Natural killer cell (primary cell): Measurements from ENCODE around the gene INSC. TPM values are rescaled to one million over a fixed set of nuclear protein-coding genes. Genes with fewer than 3 reads are reported as not detected.

Source experiments
- ATAC-seq, 3 donors: fragments of 150-1000 bp in 2 of 3; fragments of 200-7000 bp in 1 of 3; cut with Tn5 transposase; 1 replicate in 1 of 3; 2 replicates in 2 of 3; pipeline ENCODE4 v1.10.0; 2021; ENCODE audit warnings: mild to moderate bottlenecking in 2 of 3, moderate library complexity in 2 of 3
- DNase-seq, 2 donors: peaks; one replicate each; pipeline versions ENCODE4 v3.0.0 to v3.0.0-alpha.2; 2013 to 2021; ENCODE audit warnings: mixed read lengths in 1 of 2
- H3K27ac ChIP-seq: one replicate; pipeline ENCODE4 v1.5.1; 2013; ENCODE audit warnings: mild to moderate bottlenecking, low read length
- H3K27me3 ChIP-seq: one replicate; pipeline ENCODE4 v1.6.1; 2013; ENCODE audit warnings: low read length; ENCODE audit not compliant: control insufficient read depth, insufficient read depth
- H3K36me3 ChIP-seq: one replicate; pipeline ENCODE4 v1.6.1; 2013; ENCODE audit warnings: low read length; ENCODE audit not compliant: control insufficient read depth, insufficient read depth
- H3K4me1 ChIP-seq: one replicate; pipeline ENCODE4 v1.6.1; 2013; ENCODE audit warnings: low read length; ENCODE audit not compliant: control insufficient read depth, insufficient read depth
- H3K4me3 ChIP-seq: one replicate; pipeline ENCODE4 v1.5.1; 2013; ENCODE audit warnings: low read length
- H3K9me3 ChIP-seq: one replicate; pipeline ENCODE4 v1.6.1; 2013; ENCODE audit warnings: low read length; ENCODE audit not compliant: control insufficient read depth, insufficient read depth
- H3K27ac Mint-ChIP-seq, 2 donors: one replicate each; pipeline ENCODE4 v1.8.0; 2022; ENCODE audit warnings: mild to moderate bottlenecking in 2 of 2, mixed read lengths in 2 of 2, moderate library complexity in 1 of 2
- H3K27me3 Mint-ChIP-seq, 2 donors: one replicate each; pipeline ENCODE4 v1.8.0; 2022; ENCODE audit warnings: low read depth in 2 of 2, mixed read lengths in 2 of 2
- H3K36me3 Mint-ChIP-seq: one replicate; pipeline ENCODE4 v1.8.0; 2022; ENCODE audit warnings: mixed read lengths
- H3K4me1 Mint-ChIP-seq, 2 donors: one replicate each; pipeline ENCODE4 v1.8.0; 2022; ENCODE audit warnings: mixed read lengths in 2 of 2
- H3K4me3 Mint-ChIP-seq: one replicate; pipeline ENCODE4 v1.8.0; 2022; ENCODE audit warnings: mild to moderate bottlenecking, moderate library complexity, mixed read lengths
- H3K9me3 Mint-ChIP-seq, 2 donors: one replicate each; pipeline ENCODE4 v1.8.0; 2022; ENCODE audit warnings: mixed read lengths in 2 of 2
- WGBS: methylation state at CpG from one replicate; pipeline ENCODE4 v1.1.7; 2013; ENCODE audit warnings: missing lambda C conversion rate; ENCODE audit not compliant: insufficient coverage; 5-methylcytosine and 5-hydroxymethylcytosine counted together
- intact Hi-C: fragments of 100-400 bp; cut with micrococcal nuclease; formaldehyde crosslinking; loops from one replicate; pipeline ENCODE4 v1.14.2; 2022
- total RNA-seq, 4 donors: library from RNA; stranded (reverse); fragments of 120-200 nt in 1 of 4; gene quantifications; one replicate each; pipeline versions ENCODE4 v1.2.3 to v1.2.4, GENCODE V29; 2013 to 2022
- TF ChIP-seq, protein P1 (sequence below): fragments of 200-600 bp; IDR thresholded peaks from one replicate; pipeline ENCODE4 v1.8.0; 2022; ENCODE audit warnings: antibody characterized with exemption

The INSC gene
- total RNA-seq, 3 donors from 2014 or later (not counting 1 experiment from before 2014, with no cell fraction given): 0.16 to 0.27 TPM; not detected in 1

DNA sequence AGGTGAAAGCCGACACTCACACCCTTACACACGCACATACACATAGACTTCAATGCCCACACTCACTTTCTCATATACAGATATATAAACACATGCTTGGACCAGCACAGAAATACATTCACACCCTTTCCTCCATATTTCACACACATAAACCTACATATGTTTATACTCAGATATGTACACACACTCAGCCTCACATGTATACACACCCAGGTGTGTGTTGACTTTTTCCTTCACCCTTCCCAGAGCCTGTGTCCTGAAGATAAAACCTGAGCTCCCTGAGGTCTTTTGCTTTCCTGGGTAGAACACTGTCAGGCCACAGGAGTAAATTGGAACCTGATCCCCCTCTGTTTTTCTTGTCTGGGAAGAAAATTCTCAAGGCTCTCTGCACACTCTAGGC, 62.8 kb downstream of the INSC start:
- Histone ChIP-seq H3K27me3 (no peaks in the 10 kb centered on the region), H3K4me3 (no peak overlapping the region), H3K27ac (no peak overlapping the region), H3K9me3 (no peaks in the 10 kb centered on the region), H3K4me1 (no peaks in the 10 kb centered on the region), H3K36me3 (no peaks in the 10 kb centered on the region)
- WGBS: 89% methylated on average over 2 of the region's 2 CpGs
- no peaks in the 10 kb centered on the region for H3K4me1 Mint-ChIP-seq
- no peak overlapping the region for H3K27ac Mint-ChIP-seq
- H3K9me3 Mint-ChIP-seq: no peaks in the 10 kb centered on the region
- intact Hi-C loops: no loop called here
- DNase-seq (no peak), ATAC-seq (no peak)
- TF ChIP-seq, protein P1, sequence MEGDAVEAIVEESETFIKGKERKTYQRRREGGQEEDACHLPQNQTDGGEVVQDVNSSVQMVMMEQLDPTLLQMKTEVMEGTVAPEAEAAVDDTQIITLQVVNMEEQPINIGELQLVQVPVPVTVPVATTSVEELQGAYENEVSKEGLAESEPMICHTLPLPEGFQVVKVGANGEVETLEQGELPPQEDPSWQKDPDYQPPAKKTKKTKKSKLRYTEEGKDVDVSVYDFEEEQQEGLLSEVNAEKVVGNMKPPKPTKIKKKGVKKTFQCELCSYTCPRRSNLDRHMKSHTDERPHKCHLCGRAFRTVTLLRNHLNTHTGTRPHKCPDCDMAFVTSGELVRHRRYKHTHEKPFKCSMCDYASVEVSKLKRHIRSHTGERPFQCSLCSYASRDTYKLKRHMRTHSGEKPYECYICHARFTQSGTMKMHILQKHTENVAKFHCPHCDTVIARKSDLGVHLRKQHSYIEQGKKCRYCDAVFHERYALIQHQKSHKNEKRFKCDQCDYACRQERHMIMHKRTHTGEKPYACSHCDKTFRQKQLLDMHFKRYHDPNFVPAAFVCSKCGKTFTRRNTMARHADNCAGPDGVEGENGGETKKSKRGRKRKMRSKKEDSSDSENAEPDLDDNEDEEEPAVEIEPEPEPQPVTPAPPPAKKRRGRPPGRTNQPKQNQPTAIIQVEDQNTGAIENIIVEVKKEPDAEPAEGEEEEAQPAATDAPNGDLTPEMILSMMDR: no peak
- no peaks in the 10 kb centered on the region for H3K36me3 Mint-ChIP-seq
- H3K27me3 Mint-ChIP-seq: peaks cover 10 to 14% of the 10 kb centered on the region in 2 donors
- no peak overlapping the region for H3K4me3 Mint-ChIP-seq

DNA sequence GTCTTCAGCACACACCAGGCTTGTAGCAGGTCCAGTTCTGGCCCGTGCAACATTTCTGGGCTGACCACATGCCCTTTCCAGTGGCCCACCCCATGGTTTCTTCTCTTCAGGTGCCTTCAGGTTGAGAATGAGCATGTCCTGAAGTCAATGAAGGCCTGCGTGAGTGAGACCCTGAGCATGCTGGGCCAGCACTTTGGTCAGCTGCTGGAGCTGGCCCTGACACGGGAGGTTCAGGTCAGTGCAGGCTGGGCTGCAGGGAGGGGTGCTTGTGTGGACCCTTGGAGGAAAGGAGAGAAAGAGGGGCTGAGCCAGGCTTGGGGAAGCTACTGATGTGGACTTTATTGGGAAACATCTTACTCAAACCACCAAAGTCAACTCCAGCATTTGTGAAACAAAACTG, 63.5 kb downstream of the INSC start:
- intact Hi-C loops: no loop called here
- Histone ChIP-seq H3K27me3 (no peaks in the 10 kb centered on the region), H3K27ac (no peak overlapping the region), H3K4me1 (no peaks in the 10 kb centered on the region), H3K4me3 (no peak overlapping the region), H3K9me3 (no peaks in the 10 kb centered on the region), H3K36me3 (no peaks in the 10 kb centered on the region)
- Mint-ChIP-seq H3K4me3 (no peak overlapping the region), H3K27me3 (peaks cover 8% of the 10 kb centered on the region in 2 donors), H3K4me1 (no peaks in the 10 kb centered on the region), H3K36me3 (no peaks in the 10 kb centered on the region), H3K27ac (no peak overlapping the region), H3K9me3 (no peaks in the 10 kb centered on the region)
- WGBS: 82% methylated on average over 3 of the region's 3 CpGs
- TF ChIP-seq, protein P1: no peak
- DNase-seq (no peak), ATAC-seq (no peak)

DNA sequence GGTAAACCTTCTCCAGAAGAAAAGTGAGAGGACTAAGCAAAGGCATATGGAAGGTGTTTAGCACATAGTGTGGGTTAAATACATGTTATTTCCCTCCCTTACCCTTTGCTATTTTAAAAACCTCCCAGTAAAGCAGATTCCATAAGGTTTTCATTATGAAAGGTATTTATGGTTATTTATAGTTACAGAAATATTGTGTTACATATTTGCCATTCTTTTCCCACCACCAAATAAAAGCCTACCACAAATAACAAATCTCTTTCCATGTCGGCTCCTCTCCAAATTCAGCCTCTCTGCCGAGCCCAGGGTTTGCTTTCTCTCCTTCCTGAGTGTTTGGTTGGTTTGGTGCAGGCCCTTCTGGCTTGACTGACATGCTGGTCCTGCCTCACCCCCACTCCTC, 64.4 kb downstream of the INSC start:
- intact Hi-C loops: no loop called here
- ATAC-seq (no peak), DNase-seq (no peak)
- Histone ChIP-seq H3K9me3 (no peaks in the 10 kb centered on the region), H3K27ac (no peak overlapping the region), H3K36me3 (no peaks in the 10 kb centered on the region), H3K4me1 (no peaks in the 10 kb centered on the region), H3K4me3 (no peak overlapping the region), H3K27me3 (no peaks in the 10 kb centered on the region)
- Mint-ChIP-seq H3K9me3 (no peaks in the 10 kb centered on the region), H3K27ac (no peak overlapping the region), H3K27me3 (peaks cover 4 to 5% of the 10 kb centered on the region in 2 donors), H3K4me3 (no peak overlapping the region), H3K4me1 (no peaks in the 10 kb centered on the region), H3K36me3 (no peaks in the 10 kb centered on the region)
- TF ChIP-seq, protein P1: no peak
- 60% methylated on average over 1 of the region's 2 CpGs for WGBS

DNA sequence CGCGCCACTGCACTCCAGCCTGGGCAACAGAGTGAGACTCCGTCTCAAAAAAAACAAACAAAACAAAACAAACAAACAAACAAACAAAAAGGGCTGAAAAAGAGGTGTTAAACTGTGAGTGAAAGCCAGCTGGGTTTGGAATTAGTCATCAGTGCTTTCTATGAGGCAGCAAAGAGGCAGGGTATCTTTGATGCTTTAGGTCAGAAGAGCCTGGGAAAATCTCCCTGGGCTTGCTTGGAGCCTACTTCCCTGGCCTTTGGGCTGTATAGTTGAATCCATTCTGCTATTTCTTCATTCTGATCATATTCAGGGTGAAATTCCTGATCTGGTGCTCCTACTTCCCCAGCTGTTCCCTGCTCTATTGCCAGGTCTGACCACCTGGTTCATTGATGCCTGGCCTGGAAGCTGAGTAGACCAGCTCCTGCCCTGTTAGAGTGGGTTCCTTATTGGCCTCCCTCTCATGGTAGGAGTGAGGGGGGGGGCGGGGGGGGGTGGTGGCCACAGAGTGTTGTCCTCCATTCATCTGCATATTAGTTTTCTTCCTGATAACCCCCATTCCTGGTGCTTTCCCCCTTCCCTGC, 65.6 kb downstream of the INSC start:
- H3K27ac ChIP-seq: no peak overlapping the region
- ATAC-seq: no peak
- TF ChIP-seq, protein P1: no peak
- H3K4me1 Mint-ChIP-seq: no peaks in the 10 kb centered on the region
- H3K27ac Mint-ChIP-seq: no peak overlapping the region
- no peaks in the 10 kb centered on the region for H3K4me1 ChIP-seq
- no peaks in the 10 kb centered on the region for H3K9me3 ChIP-seq
- H3K4me3 Mint-ChIP-seq: no peak overlapping the region
- WGBS: no CpG with 5 or more reads among the region's 4 CpGs
- H3K9me3 Mint-ChIP-seq: no peaks in the 10 kb centered on the region
- DNase-seq: no peak
- no peaks in the 10 kb centered on the region for H3K36me3 Mint-ChIP-seq
- H3K27me3 Mint-ChIP-seq: peaks cover 0 to 2% of the 10 kb centered on the region in 2 donors
- H3K27me3 ChIP-seq: no peaks in the 10 kb centered on the region
- H3K4me3 ChIP-seq: no peak overlapping the region
- no peaks in the 10 kb centered on the region for H3K36me3 ChIP-seq
- intact Hi-C loops: no loop called here
